ENCODE results near the gene GGTLC2. TPM values are rescaled to one million over a fixed set of nuclear protein-coding genes. Genes with fewer than 3 reads are reported as not detected.

GGTLC2 gene
- total and polyA plus RNA-seq, 8 donors = not detected

DNA sequence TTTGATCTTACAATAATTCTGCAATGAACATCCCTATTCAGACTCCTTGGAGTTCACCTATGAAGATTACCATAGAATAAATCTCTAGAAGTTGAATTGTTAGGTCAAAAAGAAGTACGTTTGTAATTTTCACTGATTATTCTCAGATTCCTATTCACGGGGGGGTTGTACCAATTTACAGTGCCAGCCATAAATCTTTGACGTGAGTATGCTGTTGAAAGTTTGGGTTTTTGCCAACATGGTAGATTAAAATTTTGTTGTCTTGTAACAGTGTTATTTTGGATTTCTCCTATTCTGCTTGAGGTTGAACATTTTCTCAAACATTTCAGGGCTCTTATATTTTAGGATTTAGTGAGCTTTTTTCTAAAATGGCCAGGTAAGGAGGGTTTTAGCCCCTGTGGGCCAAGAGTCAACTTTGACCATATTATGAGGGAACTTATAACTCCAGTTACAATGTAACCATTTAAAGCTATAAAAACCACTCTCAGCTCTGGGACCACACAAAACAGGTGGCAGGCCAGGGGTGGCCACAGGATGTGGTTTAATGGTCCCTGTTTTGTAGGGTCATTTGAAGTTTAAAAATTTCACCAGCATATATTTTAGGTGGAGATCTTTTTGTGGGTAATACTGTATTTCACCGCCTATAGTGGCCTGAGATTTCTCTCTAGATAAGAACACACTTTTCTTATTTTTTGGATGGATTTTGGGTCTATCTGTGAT lies 25.8 kb downstream of the GGTLC2 start:
- intact Hi-C loops (cut with DNase I) = no loop called here
- DNase-seq (no peak), FAIRE-seq (no peak), ATAC-seq (no peak)
- H3K4me1 ChIP-seq = no peaks in the 10 kb centered on the region
- no peak overlapping the region for H3K27ac ChIP-seq
- no peaks in the 10 kb centered on the region for H3K27me3 ChIP-seq
- no peak overlapping the region for H3K4me3 ChIP-seq
- 71 to 76% methylated on average over 4 of the region's 4 CpGs for WGBS, 2 donors
- no peaks in the 10 kb centered on the region for H3K9me3 ChIP-seq
- TF ChIP-seq, protein P1, sequence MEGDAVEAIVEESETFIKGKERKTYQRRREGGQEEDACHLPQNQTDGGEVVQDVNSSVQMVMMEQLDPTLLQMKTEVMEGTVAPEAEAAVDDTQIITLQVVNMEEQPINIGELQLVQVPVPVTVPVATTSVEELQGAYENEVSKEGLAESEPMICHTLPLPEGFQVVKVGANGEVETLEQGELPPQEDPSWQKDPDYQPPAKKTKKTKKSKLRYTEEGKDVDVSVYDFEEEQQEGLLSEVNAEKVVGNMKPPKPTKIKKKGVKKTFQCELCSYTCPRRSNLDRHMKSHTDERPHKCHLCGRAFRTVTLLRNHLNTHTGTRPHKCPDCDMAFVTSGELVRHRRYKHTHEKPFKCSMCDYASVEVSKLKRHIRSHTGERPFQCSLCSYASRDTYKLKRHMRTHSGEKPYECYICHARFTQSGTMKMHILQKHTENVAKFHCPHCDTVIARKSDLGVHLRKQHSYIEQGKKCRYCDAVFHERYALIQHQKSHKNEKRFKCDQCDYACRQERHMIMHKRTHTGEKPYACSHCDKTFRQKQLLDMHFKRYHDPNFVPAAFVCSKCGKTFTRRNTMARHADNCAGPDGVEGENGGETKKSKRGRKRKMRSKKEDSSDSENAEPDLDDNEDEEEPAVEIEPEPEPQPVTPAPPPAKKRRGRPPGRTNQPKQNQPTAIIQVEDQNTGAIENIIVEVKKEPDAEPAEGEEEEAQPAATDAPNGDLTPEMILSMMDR (IDR thresholded peaks at IDR 0.05) = no peak
- no peaks in the 10 kb centered on the region for H3K36me3 ChIP-seq

DNA sequence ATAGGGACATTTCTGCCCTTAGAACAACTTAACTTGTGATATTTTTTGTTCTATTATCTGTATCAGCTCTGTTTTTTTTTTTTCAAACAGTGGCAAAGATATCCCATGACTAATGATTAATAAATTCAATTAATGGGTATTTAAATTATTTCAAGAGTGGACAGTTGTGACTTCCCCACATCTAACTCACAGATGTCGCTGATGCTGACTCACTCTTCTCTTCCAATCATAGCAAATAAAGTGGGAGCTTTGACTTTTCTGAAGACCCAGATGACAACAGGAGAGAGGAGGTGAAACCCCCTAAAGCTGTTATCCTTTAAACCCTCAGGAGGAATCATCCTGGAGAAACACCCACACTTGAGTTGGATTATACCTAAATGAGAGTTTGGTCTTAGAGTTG lies 27.1 kb downstream of the GGTLC2 start:
- Histone ChIP-seq H3K4me3 (no peak overlapping the region), H3K27ac (no peak overlapping the region), H3K4me1 (no peaks in the 10 kb centered on the region), H3K9me3 (no peaks in the 10 kb centered on the region), H3K27me3 (no peaks in the 10 kb centered on the region), H3K36me3 (no peaks in the 10 kb centered on the region)
- no peak for ATAC-seq
- intact Hi-C loops (cut with DNase I) = no loop called here
- 82 to 93% methylated on average over 1 of the region's 1 CpG for WGBS, 2 donors
- no peak for DNase-seq
- no peak for FAIRE-seq
- TF ChIP-seq, protein P1 (IDR thresholded peaks at IDR 0.05) = no peak

DNA sequence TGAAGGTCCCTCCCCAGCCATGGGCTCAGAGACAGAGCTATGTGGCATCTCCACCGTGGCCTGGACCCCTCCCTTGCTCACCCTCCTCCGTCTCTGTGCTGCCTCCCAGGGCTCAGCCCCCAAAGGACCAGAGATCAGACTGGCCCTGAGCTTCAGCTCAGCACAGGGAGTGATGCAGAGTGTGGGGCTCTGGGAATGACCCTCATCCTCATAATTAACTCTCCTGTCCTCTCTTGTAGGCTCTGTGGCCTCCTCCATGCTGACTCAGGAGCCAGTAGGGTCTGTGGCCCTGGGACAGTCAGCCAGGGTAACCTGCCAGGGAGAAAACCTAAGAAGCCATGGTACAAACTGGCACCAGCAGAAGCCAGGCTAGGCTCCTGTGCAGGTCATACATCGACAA lies 28.7 kb downstream of the GGTLC2 start:
- WGBS, 2 donors = 58 to 65% methylated on average over 3 of the region's 3 CpGs
- intact Hi-C loops (cut with DNase I) = no loop called here
- FAIRE-seq (no peak), ATAC-seq (no peak), DNase-seq (peak in 1 of 6 donors; percentile 18)
- no peak overlapping the region for H3K27ac ChIP-seq
- H3K4me3 ChIP-seq = no peak overlapping the region
- H3K9me3 ChIP-seq = no peaks in the 10 kb centered on the region
- no peaks in the 10 kb centered on the region for H3K36me3 ChIP-seq
- H3K4me1 ChIP-seq = no peaks in the 10 kb centered on the region
- H3K27me3 ChIP-seq = no peaks in the 10 kb centered on the region
- TF ChIP-seq, protein P1 (IDR thresholded peaks at IDR 0.05) = no peak

DNA sequence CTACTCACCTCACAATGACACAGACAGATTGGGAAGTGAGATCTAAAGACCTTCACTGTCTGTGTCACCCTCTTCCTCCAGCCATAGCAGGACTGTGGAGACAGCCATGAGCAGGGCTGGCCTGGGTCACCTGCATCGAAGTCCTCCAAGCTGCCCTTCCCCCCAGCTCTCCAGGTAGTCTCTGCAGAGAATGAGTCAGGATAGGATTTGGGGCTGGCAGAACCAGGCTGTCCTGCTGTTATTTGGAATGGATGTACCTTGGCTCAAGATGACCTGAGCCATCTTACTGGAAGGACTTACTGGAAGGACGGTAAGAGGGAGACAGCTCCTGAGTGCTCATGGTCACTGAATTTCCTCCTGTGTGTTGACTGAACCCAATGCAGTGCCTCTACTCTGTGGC lies 29.2 kb downstream of the GGTLC2 start:
- Histone ChIP-seq H3K4me3 (no peak overlapping the region), H3K27ac (no peak overlapping the region), H3K4me1 (no peaks in the 10 kb centered on the region), H3K36me3 (no peaks in the 10 kb centered on the region), H3K9me3 (no peaks in the 10 kb centered on the region), H3K27me3 (no peaks in the 10 kb centered on the region)
- DNase-seq (peak in 1 of 6 donors; percentile 20), FAIRE-seq (no peak), ATAC-seq (no peak)
- 67 to 77% methylated on average over 2 of the region's 2 CpGs for WGBS, 2 donors
- intact Hi-C loops (cut with DNase I) = no loop called here
- TF ChIP-seq, protein P1 (IDR thresholded peaks at IDR 0.05) = no peak

DNA sequence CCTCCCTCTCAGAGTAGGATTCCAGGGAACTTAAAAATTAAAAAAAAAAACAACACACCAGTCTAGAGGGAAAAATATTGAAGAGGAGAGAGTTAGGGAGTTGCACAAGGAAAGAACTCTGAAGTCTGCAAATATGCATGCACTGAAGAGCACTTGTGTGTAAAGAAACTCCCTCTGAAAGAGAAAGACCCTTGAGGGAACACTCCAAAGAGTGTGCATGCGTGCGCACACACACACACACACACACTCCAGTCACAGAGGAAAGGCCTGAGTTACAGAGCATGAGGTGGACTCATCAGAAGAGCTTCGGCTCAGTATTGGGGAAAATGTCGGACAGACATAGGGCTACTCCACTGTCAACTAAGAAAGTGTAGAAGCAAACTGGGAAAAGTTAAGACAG lies 30.1 kb downstream of the GGTLC2 start:
- intact Hi-C loops (cut with DNase I) = no loop called here
- Histone ChIP-seq H3K36me3 (no peaks in the 10 kb centered on the region), H3K4me3 (no peak overlapping the region), H3K9me3 (no peaks in the 10 kb centered on the region), H3K27ac (no peak overlapping the region), H3K27me3 (no peaks in the 10 kb centered on the region), H3K4me1 (no peaks in the 10 kb centered on the region)
- ATAC-seq (no peak), DNase-seq (no peak), FAIRE-seq (no peak)
- WGBS, 2 donors = 79 to 94% methylated on average over 4 of the region's 4 CpGs
- TF ChIP-seq, protein P1 (IDR thresholded peaks at IDR 0.05) = no peak
